ENCODE measurements around the gene HBG1.
"Not testable (repeated sequence)": the region's sequence is repeated elsewhere in the genome, so short reads cannot be mapped to it uniquely, and the experiment has no call there.

HBG1 gene

DNA sequence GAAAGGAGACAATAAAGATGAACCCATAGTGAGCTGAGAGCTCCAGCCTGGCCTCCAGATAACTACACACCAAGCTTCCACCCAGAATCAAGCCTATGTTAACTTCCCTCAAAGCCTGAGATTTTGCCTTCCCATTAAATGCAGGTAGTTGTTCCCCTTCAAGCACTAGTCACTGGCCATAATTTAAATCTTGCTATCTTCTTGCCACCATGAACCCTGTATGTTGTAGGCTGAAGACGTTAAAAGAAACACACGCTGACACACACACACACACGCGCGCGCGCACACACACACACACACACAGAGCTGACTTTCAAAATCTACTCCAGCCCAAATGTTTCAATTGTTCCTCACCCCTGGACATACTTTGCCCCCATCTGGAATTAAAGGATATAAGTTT, 1.2 kb downstream of the HBG1 start:
- H3K27me3 ChIP-seq (ENCODE audit: insufficient read depth, low read length, poor library complexity); H4K5ac ChIP-seq (ENCODE audit: low read length); H2BK5ac ChIP-seq (ENCODE audit: low read length); H2BK120ac ChIP-seq (ENCODE audit: low read depth, low read length); DNase-seq; H2BK15ac ChIP-seq (replicated peaks; ENCODE audit: low read depth); H2AK5ac ChIP-seq (ENCODE audit: low read length); H3K27ac ChIP-seq (ENCODE audit: low read depth, low read length); H3K79me2 ChIP-seq (ENCODE audit: control insufficient read depth, insufficient read depth, low read length); H3K23ac ChIP-seq (ENCODE audit: low read length); H4K8ac ChIP-seq (ENCODE audit: low read depth, low read length); H3K36me3 ChIP-seq (ENCODE audit: control insufficient read depth, insufficient read depth, low read length); H3K79me1 ChIP-seq (ENCODE audit: low read length); H3K4me3 ChIP-seq (ENCODE audit: low read length); H3K4me2 ChIP-seq (ENCODE audit: low read length); H3K9ac ChIP-seq (ENCODE audit: low read length); H3K4ac ChIP-seq (ENCODE audit: low read depth, low read length); H3K4me1 ChIP-seq (ENCODE audit: control insufficient read depth, low read depth, low read length); H3K56ac ChIP-seq (ENCODE audit: low read length); H3K18ac ChIP-seq (ENCODE audit: low read length): not testable (repeated sequence)
- WGBS (ENCODE audit: extremely low coverage, insufficient coverage, low lambda C conversion rate): no CpG with 5 or more reads among the region's 7 CpGs

DNA sequence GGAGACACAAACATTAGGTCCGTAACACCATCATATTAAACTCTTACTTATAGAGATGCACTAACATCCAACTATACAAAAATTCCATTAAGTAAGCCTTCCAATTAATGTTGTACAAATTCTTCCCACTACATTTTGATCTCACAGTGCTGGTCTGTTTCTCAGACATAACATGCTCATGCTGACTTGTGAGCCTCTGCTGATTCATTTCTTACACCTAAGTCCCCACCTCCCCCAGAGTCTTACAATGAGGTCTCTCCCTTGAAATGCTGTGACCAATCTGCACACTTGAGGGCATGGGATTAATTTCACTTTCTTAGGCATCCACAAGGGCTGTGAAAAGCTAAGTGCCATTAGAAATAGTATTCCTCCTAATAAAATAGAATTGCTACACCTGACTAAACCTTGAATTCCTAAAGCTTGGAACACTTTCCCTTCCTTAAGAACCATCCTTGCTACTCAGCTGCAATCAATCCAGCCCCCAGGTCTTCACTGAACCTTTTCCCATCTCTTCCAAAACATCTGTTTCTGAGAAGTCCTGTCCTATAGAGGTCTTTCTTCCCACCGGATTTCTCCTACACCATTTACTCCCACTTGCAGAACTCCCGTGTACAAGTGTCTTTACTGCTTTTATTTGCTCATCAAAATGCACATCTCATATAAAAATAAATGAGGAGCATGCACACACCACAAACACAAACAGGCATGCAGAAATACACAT, 2.0 kb downstream of the HBG1 start:
- H4K5ac ChIP-seq (ENCODE audit: low read length): no peak overlapping the region
- H3K4me2 ChIP-seq (ENCODE audit: low read length): no peak overlapping the region
- H3K4me1 ChIP-seq (ENCODE audit: control insufficient read depth, low read depth, low read length): no peaks in the 10 kb centered on the region
- no CpG with 5 or more reads among the region's 3 CpGs for WGBS (ENCODE audit: extremely low coverage, insufficient coverage, low lambda C conversion rate)
- H4K8ac ChIP-seq (ENCODE audit: low read depth, low read length): no peak overlapping the region
- no peak overlapping the region for H3K18ac ChIP-seq (ENCODE audit: low read length)
- H3K9ac ChIP-seq (ENCODE audit: low read length): no peak overlapping the region
- no peak overlapping the region for H3K23ac ChIP-seq (ENCODE audit: low read length)
- no peaks in the 10 kb centered on the region for H3K79me2 ChIP-seq (ENCODE audit: control insufficient read depth, insufficient read depth, low read length)
- no peaks in the 10 kb centered on the region for H3K79me1 ChIP-seq (ENCODE audit: low read length)
- H3K27ac ChIP-seq (ENCODE audit: low read depth, low read length): no peak overlapping the region
- H3K56ac ChIP-seq (ENCODE audit: low read length): no peak overlapping the region
- no peaks in the 10 kb centered on the region for H3K27me3 ChIP-seq (ENCODE audit: insufficient read depth, low read length, poor library complexity)
- H2BK15ac ChIP-seq (replicated peaks; ENCODE audit: low read depth): no peak overlapping the region
- H3K4me3 ChIP-seq (ENCODE audit: low read length): no peak overlapping the region
- H2BK120ac ChIP-seq (ENCODE audit: low read depth, low read length): no peak overlapping the region
- DNase-seq: no peak
- no peak overlapping the region for H2BK5ac ChIP-seq (ENCODE audit: low read length)
- H3K4ac ChIP-seq (ENCODE audit: low read depth, low read length): no peak overlapping the region
- H3K36me3 ChIP-seq (ENCODE audit: control insufficient read depth, insufficient read depth, low read length): no peaks in the 10 kb centered on the region
- H2AK5ac ChIP-seq (ENCODE audit: low read length): no peak overlapping the region

GRCh38 chr11:5246772-5247471, 2.7 kb downstream of the HBG1 start:
- H3K79me1 ChIP-seq (ENCODE audit: low read length): no peaks in the 10 kb centered on the region
- DNase-seq: peak; percentile 10
- H2BK5ac ChIP-seq (ENCODE audit: low read length): no peak overlapping the region
- H3K4me2 ChIP-seq (ENCODE audit: low read length): no peak overlapping the region
- H3K4me1 ChIP-seq (ENCODE audit: control insufficient read depth, low read depth, low read length): no peaks in the 10 kb centered on the region
- no peaks in the 10 kb centered on the region for H3K27me3 ChIP-seq (ENCODE audit: insufficient read depth, low read length, poor library complexity)
- H3K4ac ChIP-seq (ENCODE audit: low read depth, low read length): no peak overlapping the region
- H2AK5ac ChIP-seq (ENCODE audit: low read length): no peak overlapping the region
- WGBS (ENCODE audit: extremely low coverage, insufficient coverage, low lambda C conversion rate): no CpG with 5 or more reads among the region's 6 CpGs
- no peak overlapping the region for H3K27ac ChIP-seq (ENCODE audit: low read depth, low read length)
- no peak overlapping the region for H3K9ac ChIP-seq (ENCODE audit: low read length)
- no peaks in the 10 kb centered on the region for H3K79me2 ChIP-seq (ENCODE audit: control insufficient read depth, insufficient read depth, low read length)
- no peak overlapping the region for H3K23ac ChIP-seq (ENCODE audit: low read length)
- no peak overlapping the region for H2BK15ac ChIP-seq (replicated peaks; ENCODE audit: low read depth)
- no peak overlapping the region for H3K56ac ChIP-seq (ENCODE audit: low read length)
- H2BK120ac ChIP-seq (ENCODE audit: low read depth, low read length): no peak overlapping the region
- no peaks in the 10 kb centered on the region for H3K36me3 ChIP-seq (ENCODE audit: control insufficient read depth, insufficient read depth, low read length)
- no peak overlapping the region for H4K8ac ChIP-seq (ENCODE audit: low read depth, low read length)
- no peak overlapping the region for H4K5ac ChIP-seq (ENCODE audit: low read length)
- no peak overlapping the region for H3K18ac ChIP-seq (ENCODE audit: low read length)
- H3K4me3 ChIP-seq (ENCODE audit: low read length): no peak overlapping the region

DNA sequence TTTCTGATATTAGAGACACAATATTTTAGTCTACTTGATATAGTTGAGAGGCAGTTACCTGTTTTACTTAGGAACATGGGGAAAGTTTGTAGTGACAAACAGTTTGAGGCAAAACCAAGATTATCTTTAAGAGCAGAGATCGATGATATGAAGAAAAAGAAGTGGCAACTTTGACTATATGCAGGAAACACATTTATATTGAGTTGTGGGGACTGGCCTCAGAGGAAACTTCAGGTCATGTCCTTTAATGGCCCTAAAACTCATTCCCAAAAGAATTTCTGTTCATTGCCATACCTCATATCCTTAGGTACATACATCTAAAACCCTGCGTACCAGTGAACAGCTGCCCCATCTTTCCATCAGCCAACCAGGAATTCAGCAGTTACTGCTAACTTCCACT, 4.5 kb downstream of the HBG1 start:
- Histone ChIP-seq H2BK120ac (ENCODE audit: low read depth, low read length) (no peak overlapping the region), H3K79me1 (ENCODE audit: low read length) (no peaks in the 10 kb centered on the region), H3K18ac (ENCODE audit: low read length) (no peak overlapping the region), H4K8ac (ENCODE audit: low read depth, low read length) (no peak overlapping the region), H2AK5ac (ENCODE audit: low read length) (no peak overlapping the region), H2BK5ac (ENCODE audit: low read length) (no peak overlapping the region), H3K4me2 (ENCODE audit: low read length) (no peak overlapping the region), H3K4me3 (ENCODE audit: low read length) (no peak overlapping the region), H3K27ac (ENCODE audit: low read depth, low read length) (no peak overlapping the region), H2BK15ac (replicated peaks; ENCODE audit: low read depth) (no peak overlapping the region), H3K27me3 (ENCODE audit: insufficient read depth, low read length, poor library complexity) (no peaks in the 10 kb centered on the region), H3K79me2 (ENCODE audit: control insufficient read depth, insufficient read depth, low read length) (no peaks in the 10 kb centered on the region), H3K56ac (ENCODE audit: low read length) (no peak overlapping the region), H3K4ac (ENCODE audit: low read depth, low read length) (no peak overlapping the region), H3K23ac (ENCODE audit: low read length) (no peak overlapping the region), H3K4me1 (ENCODE audit: control insufficient read depth, low read depth, low read length) (no peaks in the 10 kb centered on the region), H4K5ac (ENCODE audit: low read length) (no peak overlapping the region), H3K36me3 (ENCODE audit: control insufficient read depth, insufficient read depth, low read length) (no peaks in the 10 kb centered on the region), H3K9ac (ENCODE audit: low read length) (no peak overlapping the region)
- no CpG with 5 or more reads among the region's 2 CpGs for WGBS (ENCODE audit: extremely low coverage, insufficient coverage, low lambda C conversion rate)
- DNase-seq: no peak

DNA sequence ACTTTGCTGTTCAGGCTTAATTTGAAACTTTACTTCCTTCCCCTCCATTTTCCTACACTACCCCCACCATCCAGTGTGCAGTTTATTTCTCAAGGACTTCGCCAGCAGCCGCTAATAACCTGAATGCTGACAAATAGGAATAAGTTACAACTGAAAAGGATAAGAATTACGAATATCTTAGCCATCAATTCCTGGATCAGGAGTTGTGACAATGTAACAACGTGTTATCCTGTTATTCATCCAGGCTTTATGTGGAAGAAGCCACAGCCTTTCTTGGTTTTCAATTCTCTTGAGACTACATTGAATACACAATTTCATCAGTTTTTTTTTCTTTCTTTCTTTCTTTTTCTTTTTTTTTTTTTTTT, 5.9 kb downstream of the HBG1 start:
- Histone ChIP-seq H3K79me1 (ENCODE audit: low read length) (no peaks in the 10 kb centered on the region), H3K27ac (ENCODE audit: low read depth, low read length) (no peak overlapping the region), H4K8ac (ENCODE audit: low read depth, low read length) (no peak overlapping the region), H2BK5ac (ENCODE audit: low read length) (no peak overlapping the region), H3K18ac (ENCODE audit: low read length) (no peak overlapping the region), H2AK5ac (ENCODE audit: low read length) (no peak overlapping the region), H3K79me2 (ENCODE audit: control insufficient read depth, insufficient read depth, low read length) (no peaks in the 10 kb centered on the region), H3K23ac (ENCODE audit: low read length) (no peak overlapping the region), H3K9ac (ENCODE audit: low read length) (no peak overlapping the region), H2BK15ac (replicated peaks; ENCODE audit: low read depth) (no peak overlapping the region), H2BK120ac (ENCODE audit: low read depth, low read length) (no peak overlapping the region), H3K27me3 (ENCODE audit: insufficient read depth, low read length, poor library complexity) (no peaks in the 10 kb centered on the region), H3K36me3 (ENCODE audit: control insufficient read depth, insufficient read depth, low read length) (no peaks in the 10 kb centered on the region), H3K4me3 (ENCODE audit: low read length) (no peak overlapping the region), H3K56ac (ENCODE audit: low read length) (no peak overlapping the region), H3K4ac (ENCODE audit: low read depth, low read length) (no peak overlapping the region), H3K4me2 (ENCODE audit: low read length) (no peak overlapping the region), H3K4me1 (ENCODE audit: control insufficient read depth, low read depth, low read length) (no peaks in the 10 kb centered on the region), H4K5ac (ENCODE audit: low read length) (no peak overlapping the region)
- WGBS (ENCODE audit: extremely low coverage, insufficient coverage, low lambda C conversion rate): no CpG with 5 or more reads among the region's 4 CpGs
- DNase-seq: no peak

All from mesendoderm (in vitro differentiated cells).